GM12873 (cell line): ENCODE measurements around the gene STAT5B.

ENCODE experiments used
- CTCF ChIP-seq: IDR thresholded peaks from 2 replicates; pipeline ENCODE4 v1.5.1; 2012; ENCODE audit warnings: low read depth, mild to moderate bottlenecking, moderate library complexity, low read length, control low read depth; ENCODE audit not compliant: insufficient read depth; ENCODE audit errors: missing control alignments

The STAT5B gene

DNA sequence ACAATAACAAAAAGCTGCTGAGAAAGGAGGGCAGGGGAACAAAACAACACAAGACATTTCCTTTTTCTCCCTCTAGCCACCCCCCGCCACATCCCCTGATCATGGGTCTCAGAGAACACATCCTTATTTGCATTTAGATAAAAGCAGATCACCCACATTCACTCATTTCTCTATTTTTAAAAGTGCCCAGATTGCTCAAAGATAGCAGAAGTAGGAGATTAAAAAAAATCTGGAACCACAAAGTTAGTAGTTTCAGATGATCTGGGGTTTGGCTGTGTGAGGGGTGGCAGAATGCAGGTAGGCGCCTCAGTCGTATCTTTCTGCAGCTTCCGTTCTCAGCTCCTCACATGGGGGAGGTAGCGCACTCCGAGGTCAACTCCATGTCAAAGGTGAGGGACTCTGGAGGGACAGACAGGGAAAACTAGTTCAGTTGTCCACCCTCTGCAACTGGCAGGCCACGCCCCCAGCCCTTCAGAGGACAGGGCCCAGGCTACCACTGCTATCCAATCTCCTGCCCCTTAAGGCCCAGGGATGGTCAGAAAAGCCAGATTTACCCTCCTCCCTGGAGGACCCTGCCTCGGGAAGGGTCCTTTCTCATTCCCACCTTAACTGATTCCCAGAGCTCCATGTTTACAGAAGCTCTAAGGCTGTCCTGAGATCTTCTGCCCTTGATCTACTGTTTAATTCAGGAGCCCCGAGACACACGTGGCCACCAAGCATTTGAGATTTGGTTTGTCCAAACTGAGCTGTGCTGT, 39.4 kb upstream of the STAT5B start:
- no peak for TF ChIP-seq CTCF

GRCh38 chr17:42313773-42314566, 37.8 kb upstream of the STAT5B start:
- TF ChIP-seq CTCF, result no peak

DNA sequence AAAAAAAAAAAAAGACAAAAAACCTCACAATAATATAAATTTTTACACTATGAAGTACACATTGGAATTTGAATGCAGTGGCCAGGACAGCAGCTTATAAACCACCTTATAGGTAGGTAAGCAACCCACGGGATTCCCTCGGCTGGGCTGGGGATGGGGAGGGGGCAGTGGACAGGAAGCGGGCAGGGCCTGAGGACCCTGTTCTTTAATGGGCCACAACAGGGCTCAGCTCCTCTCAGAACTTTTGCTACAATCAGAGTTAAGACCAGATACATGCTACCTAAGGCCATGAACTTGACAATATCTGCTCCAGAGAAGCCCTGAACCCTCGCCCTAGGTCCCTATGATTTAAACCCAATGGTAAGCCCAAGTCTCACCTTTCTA, 37.2 kb upstream of the STAT5B start:
- no peak for TF ChIP-seq CTCF

DNA sequence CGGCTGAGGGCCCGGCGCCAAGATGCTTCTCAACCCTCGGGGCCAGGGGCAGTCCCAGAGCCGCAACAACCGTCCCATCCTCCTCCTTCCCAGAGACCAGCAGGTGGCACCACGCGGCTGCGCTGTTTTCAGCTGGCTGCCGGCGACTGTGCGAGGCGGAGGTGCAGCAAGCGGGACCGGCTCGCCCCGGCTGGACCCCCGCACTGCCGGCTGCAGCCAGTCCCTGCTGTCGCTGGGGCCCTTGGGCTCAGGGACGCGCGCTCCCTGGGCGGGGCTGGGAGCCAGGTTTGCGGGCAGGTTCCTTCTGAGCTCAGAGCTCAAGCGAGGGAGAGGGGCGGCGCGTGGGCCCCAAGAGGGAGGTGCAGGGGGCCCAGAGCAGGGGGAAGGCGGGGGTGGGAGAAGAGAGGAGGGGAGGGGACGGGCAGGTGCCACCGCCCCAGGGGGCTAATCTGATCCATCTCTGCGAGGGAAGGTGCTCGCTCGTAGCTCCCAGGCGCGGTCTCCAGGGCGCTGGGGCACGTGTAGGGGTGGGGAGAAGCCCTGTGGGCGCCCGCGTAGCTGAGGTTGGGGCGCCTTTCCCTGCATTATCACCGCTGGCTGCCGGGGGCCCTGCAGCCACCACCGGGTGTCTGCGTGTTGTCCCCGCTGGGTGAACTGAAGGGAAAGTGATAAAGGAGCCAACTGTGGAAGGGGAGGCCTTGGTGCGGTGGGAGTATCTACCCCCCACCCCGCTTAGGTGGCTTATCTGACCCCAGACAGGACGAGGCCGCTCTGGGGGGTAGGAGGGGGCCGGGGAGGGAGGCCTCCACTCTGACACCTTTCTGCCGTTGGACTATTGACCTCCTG, 36.3 kb upstream of the STAT5B start:
- peak; percentile 74 for TF ChIP-seq CTCF

GRCh38 chr17:42312035-42312284, 35.8 kb upstream of the STAT5B start:
- TF ChIP-seq CTCF, result no peak

GRCh38 chr17:42311240-42312034, 35.2 kb upstream of the STAT5B start:
- no peak for TF ChIP-seq CTCF
